Upper lobe of left lung (tissue), 6 donors: ENCODE measurements around the gene HIVEP3. TPM values are rescaled to one million over a fixed set of nuclear protein-coding genes. Genes with fewer than 3 reads are reported as not detected.

Experiments used
- ATAC-seq, 2 donors: fragments of 200-7000 bp; cut with Tn5 transposase; one replicate each; pipeline ENCODE4 v1.9.1; 2022; ENCODE audit warnings: mild to moderate bottlenecking in 2 of 2, moderate library complexity in 2 of 2; ENCODE audit not compliant: low FRiP score in 2 of 2
- DNase-seq, 2 donors: peaks; one replicate each; pipeline ENCODE4 v3.0.0-alpha.2; 2019 to 2020
- H3K27ac ChIP-seq, 4 donors: fragments of 200-600 bp; sonication (generic); one replicate each; pipeline ENCODE4 v1.5.1; 2016 to 2019
- H3K27me3 ChIP-seq, 4 donors: fragments of 200-600 bp; sonication (generic); one replicate each; pipeline ENCODE4 v1.5.1; 2017 to 2019
- H3K36me3 ChIP-seq, 4 donors: fragments of 200-600 bp; sonication (generic); one replicate each; pipeline ENCODE4 v1.5.1; 2016 to 2019
- H3K4me1 ChIP-seq, 4 donors: fragments of 200-600 bp; sonication (generic); one replicate each; pipeline ENCODE4 v1.5.1; 2018 to 2019
- H3K4me3 ChIP-seq, 4 donors: fragments of 200-600 bp; sonication (generic); one replicate each; pipeline ENCODE4 v1.5.1; 2017 to 2019; ENCODE audit warnings: mild to moderate bottlenecking in 2 of 4, moderate library complexity in 1 of 4
- H3K9me3 ChIP-seq, 4 donors: fragments of 200-600 bp; sonication (generic); one replicate each; pipeline ENCODE4 v1.5.1; 2018 to 2019
- CTCF ChIP-seq, 6 experiments: fragments of 450-650 bp in 4 of 6; fragments of 200-600 bp in 2 of 6; sonication (generic) in 2 of 6; IDR thresholded peaks; one replicate each; pipeline ENCODE4 v1.5.1; 2016 to 2019; ENCODE audit warnings: antibody characterized with exemption in 6 of 6
- EP300 ChIP-seq, 4 donors: sonication (generic); formaldehyde crosslinking; IDR thresholded peaks; one replicate each; pipeline ENCODE4 v1.5.1; 2017; ENCODE audit warnings: antibody characterized with exemption in 4 of 4, control low read depth in 2 of 4
- POLR2A ChIP-seq, 4 donors: fragments of 450-650 bp; IDR thresholded peaks; one replicate each; pipeline ENCODE4 v1.5.1; 2016 to 2017; ENCODE audit warnings: antibody characterized with exemption in 4 of 4, mild to moderate bottlenecking in 2 of 4
- POLR2AphosphoS5 ChIP-seq, 2 donors: sonication (generic); formaldehyde crosslinking; IDR thresholded peaks; one replicate each; pipeline ENCODE4 v1.5.1; 2017; ENCODE audit warnings: antibody characterized with exemption in 2 of 2
- WGBS, 2 donors: methylation state at CpG; one replicate each; pipeline ENCODE4 v1.1.5; 2017 to 2018; 5-methylcytosine and 5-hydroxymethylcytosine counted together
- total RNA-seq, 6 donors: library from RNA; depleted of rRNA in 4 of 6; stranded (reverse); fragments of >200 nt in 4 of 6; gene quantifications; one replicate each; pipeline versions ENCODE4 v1.1.0 to v1.2.1, GENCODE V29; 2016 to 2021
- donor health status: DM: no; HTN: no; CAD: no; lungs with moderate emphysema.
- donor health status: DM: no; HTN: yes; CAD: no; lungs with severe emphysema.

HIVEP3 gene
- total RNA-seq, 6 donors from 2014 or later: 9.7 to 23.0 (median 11.6) TPM

- Histone ChIP-seq H3K4me3 (no peak overlapping the region), H3K9me3 (no peaks in the 10 kb centered on the region), H3K27me3 (no peaks in the 10 kb centered on the region), H3K4me1 (no peaks in the 10 kb centered on the region), H3K27ac (no peak overlapping the region), H3K36me3 (no peaks in the 10 kb centered on the region)
- DNase-seq (no peak), ATAC-seq (no peak)
- WGBS, 2 donors: 85 to 97% methylated on average over 6 of the region's 6 CpGs
- no peak for TF ChIP-seq EP300 (IDR thresholded peaks at IDR 0.05)
- no peak for TF ChIP-seq POLR2A (IDR thresholded peaks at IDR 0.05)
- TF ChIP-seq POLR2AphosphoS5 (IDR thresholded peaks at IDR 0.05): no peak
- TF ChIP-seq CTCF (IDR thresholded peaks at IDR 0.05): no peak
These were observed 217.7 kb downstream of the HIVEP3 start for GRCh38 chr1:41700986-41701535.

GRCh38 chr1:41700581-41700980 lies 218.1 kb downstream of the HIVEP3 start:
- 68 to 97% methylated on average over 3 to 5 of the region's 5 CpGs for WGBS, 2 donors
- DNase-seq: no peak
- no peaks in the 10 kb centered on the region for H3K9me3 ChIP-seq
- no peak for ATAC-seq
- H3K27me3 ChIP-seq: no peaks in the 10 kb centered on the region
- H3K4me3 ChIP-seq: no peak overlapping the region
- H3K4me1 ChIP-seq: no peaks in the 10 kb centered on the region
- no peak for TF ChIP-seq EP300 (IDR thresholded peaks at IDR 0.05)
- no peak for TF ChIP-seq POLR2A (IDR thresholded peaks at IDR 0.05)
- TF ChIP-seq POLR2AphosphoS5 (IDR thresholded peaks at IDR 0.05): no peak
- no peak for TF ChIP-seq CTCF (IDR thresholded peaks at IDR 0.05)
- H3K36me3 ChIP-seq: no peaks in the 10 kb centered on the region
- H3K27ac ChIP-seq: no peak overlapping the region

- 95 to 99% methylated on average over 6 of the region's 6 CpGs for WGBS, 2 donors
- no peaks in the 10 kb centered on the region for H3K4me1 ChIP-seq
These were observed 218.9 kb downstream of the HIVEP3 start for GRCh38 chr1:41699861-41700248.

GRCh38 chr1:41698916-41699860 lies 219.5 kb downstream of the HIVEP3 start:
- no peak for DNase-seq
- TF ChIP-seq CTCF (IDR thresholded peaks at IDR 0.05): no peak
- TF ChIP-seq EP300 (IDR thresholded peaks at IDR 0.05): no peak
- TF ChIP-seq POLR2AphosphoS5 (IDR thresholded peaks at IDR 0.05): no peak
- TF ChIP-seq POLR2A (IDR thresholded peaks at IDR 0.05): no peak
- no peak overlapping the region for H3K4me3 ChIP-seq
- no peak for ATAC-seq
- H3K9me3 ChIP-seq: no peaks in the 10 kb centered on the region
- H3K36me3 ChIP-seq: no peaks in the 10 kb centered on the region
- no peaks in the 10 kb centered on the region for H3K4me1 ChIP-seq
- WGBS, 2 donors: 85 to 92% methylated on average over 18 to 19 of the region's 19 CpGs
- no peak overlapping the region for H3K27ac ChIP-seq
- H3K27me3 ChIP-seq: no peaks in the 10 kb centered on the region

More at GRCh38 chr1:41699861-41700248, 218.9 kb downstream of the HIVEP3 start:
- ATAC-seq: no peak
- H3K4me3 ChIP-seq: no peak overlapping the region
- no peak overlapping the region for H3K27ac ChIP-seq
- H3K36me3 ChIP-seq: no peaks in the 10 kb centered on the region
- no peak for DNase-seq
- no peaks in the 10 kb centered on the region for H3K9me3 ChIP-seq
- H3K27me3 ChIP-seq: no peaks in the 10 kb centered on the region
- no peak for TF ChIP-seq POLR2A (IDR thresholded peaks at IDR 0.05)
- no peak for TF ChIP-seq EP300 (IDR thresholded peaks at IDR 0.05)
- no peak for TF ChIP-seq CTCF (IDR thresholded peaks at IDR 0.05)
